Stimulated activated memory B cell treated with anti-CD40 and anti-IgM and Interleukin-4, amounts not matched to agents 10 μg/mL and 1 μg/mL and 100 μg/mL, for 72 hours (primary cell): ENCODE measurements around the gene FBXO7.

Experiments
- ATAC-seq: fragments of 150-1000 bp; cut with Tn5 transposase; 2 replicates; pipeline ENCODE4 v1.10.0; 2021
- H3K27ac Mint-ChIP-seq: one replicate; pipeline ENCODE4 v1.8.0; 2022; ENCODE audit warnings: mild to moderate bottlenecking, mixed read lengths
- H3K27me3 Mint-ChIP-seq: one replicate; pipeline ENCODE4 v1.8.0; 2022; ENCODE audit warnings: mixed read lengths
- H3K36me3 Mint-ChIP-seq: one replicate; pipeline ENCODE4 v1.8.0; 2022; ENCODE audit warnings: mixed read lengths
- H3K4me1 Mint-ChIP-seq: one replicate; pipeline ENCODE4 v1.8.0; 2022; ENCODE audit warnings: mixed read lengths
- H3K4me3 Mint-ChIP-seq: one replicate; pipeline ENCODE4 v1.8.0; 2022; ENCODE audit warnings: mild to moderate bottlenecking, moderate library complexity, mixed read lengths
- H3K9me3 Mint-ChIP-seq: one replicate; pipeline ENCODE4 v1.8.0; 2022; ENCODE audit warnings: mixed read lengths

The FBXO7 gene

DNA sequence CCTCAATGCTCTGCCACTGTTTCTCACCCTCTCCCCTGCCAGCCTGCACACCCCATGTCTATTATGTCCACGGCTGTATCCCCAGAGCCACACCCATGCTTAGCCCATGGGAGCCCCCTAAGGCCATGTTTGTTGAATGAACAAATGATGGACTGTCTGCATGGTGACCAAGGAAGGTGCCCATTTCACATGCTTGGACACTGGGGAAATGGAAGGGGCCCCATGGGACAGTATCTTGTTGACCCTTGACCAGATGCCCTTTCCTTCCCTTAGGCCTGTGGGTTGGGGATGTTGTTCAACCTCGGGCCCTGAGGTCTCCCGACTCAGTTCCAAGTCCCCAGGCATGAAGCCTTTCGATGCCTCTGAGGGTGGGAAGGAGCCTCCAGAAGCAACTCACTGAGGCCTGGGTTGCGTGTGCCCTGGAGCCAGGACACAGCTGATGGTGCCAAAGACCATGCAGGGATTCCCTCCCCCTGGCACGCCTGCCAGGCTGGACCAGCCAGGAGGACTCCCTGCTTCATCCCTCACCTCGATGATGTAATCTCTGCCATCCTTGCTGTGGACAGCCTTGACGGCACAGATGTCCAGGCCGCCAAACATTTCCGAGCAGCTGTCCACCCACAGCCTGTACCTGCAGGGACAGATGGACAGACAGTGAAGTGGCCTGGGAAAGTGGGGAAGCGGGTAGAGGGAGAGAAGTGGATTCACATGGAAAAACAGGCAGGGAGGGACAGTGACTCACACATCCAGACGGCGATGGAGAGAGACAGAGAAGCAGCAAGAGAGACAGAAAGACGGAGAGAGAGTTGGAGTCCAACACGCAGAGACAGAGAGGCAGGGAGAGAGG, 58.9 kb downstream of the FBXO7 start:
- H3K9me3 Mint-ChIP-seq, result peaks cover under 1% of the 10 kb centered on the region
- no peak overlapping the region for H3K4me3 Mint-ChIP-seq
- no peak overlapping the region for H3K27ac Mint-ChIP-seq
- peaks cover 5% of the 10 kb centered on the region for H3K4me1 Mint-ChIP-seq
- H3K27me3 Mint-ChIP-seq, result peaks cover 44% of the 10 kb centered on the region
- H3K36me3 Mint-ChIP-seq, result no peaks in the 10 kb centered on the region
- no peak for ATAC-seq

DNA sequence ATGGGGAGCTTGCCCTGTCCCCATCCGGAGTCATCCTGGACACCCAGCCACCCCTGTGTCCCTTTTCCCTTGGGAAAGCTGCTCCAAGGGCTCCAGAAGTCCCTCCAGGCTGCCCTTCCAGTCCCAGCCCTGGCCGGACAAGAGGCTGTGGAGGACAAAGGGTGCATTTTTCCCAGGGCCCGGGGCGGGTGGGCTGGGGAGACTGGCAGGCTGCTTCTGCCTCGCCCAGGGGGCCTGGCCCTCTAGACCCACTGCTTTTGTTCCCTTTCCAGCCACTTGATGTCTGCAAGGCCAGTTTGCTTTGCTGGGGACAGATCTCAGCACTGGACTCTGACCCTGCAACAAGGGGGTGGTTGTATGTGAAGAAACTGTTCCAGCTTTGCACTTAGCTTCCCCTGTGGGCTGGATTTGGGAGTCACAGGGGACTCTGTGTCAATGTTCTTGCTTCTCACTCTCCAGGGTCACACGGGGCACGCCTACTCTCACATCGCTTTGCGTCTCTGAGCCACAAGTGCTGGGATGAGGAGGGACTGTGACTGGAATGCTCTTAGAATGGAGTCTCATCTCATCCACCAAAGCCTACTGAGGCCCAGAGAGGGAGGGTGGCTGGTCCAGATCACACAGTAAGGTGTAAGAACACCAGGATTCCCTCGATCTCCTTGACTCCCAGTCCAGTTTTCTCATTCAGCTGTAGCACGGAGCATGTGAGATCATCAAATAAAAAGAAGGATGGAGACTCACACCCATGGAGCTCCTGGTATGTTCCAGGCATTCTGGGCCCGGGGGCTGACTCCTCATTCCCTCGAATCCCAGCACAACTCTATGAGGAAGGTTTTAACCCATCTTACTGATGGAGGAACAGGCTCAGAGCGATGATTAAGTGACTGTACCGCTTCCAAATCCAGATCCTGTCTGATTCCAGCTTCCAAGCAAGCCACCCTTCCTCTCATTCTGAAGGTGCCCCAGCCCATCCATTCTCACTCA, 59.9 kb downstream of the FBXO7 start:
- Mint-ChIP-seq H3K4me1 (no peaks in the 10 kb centered on the region), H3K4me3 (no peak overlapping the region), H3K9me3 (peaks cover 3% of the 10 kb centered on the region), H3K36me3 (no peaks in the 10 kb centered on the region), H3K27ac (no peak overlapping the region), H3K27me3 (peaks cover 52% of the 10 kb centered on the region)
- ATAC-seq, result no peak

- no peaks in the 10 kb centered on the region for H3K36me3 Mint-ChIP-seq
- H3K9me3 Mint-ChIP-seq, result peaks cover 3% of the 10 kb centered on the region
- H3K27ac Mint-ChIP-seq, result no peak overlapping the region
- peaks cover 44% of the 10 kb centered on the region for H3K27me3 Mint-ChIP-seq
- no peaks in the 10 kb centered on the region for H3K4me1 Mint-ChIP-seq
- ATAC-seq, result no peak
- H3K4me3 Mint-ChIP-seq, result no peak overlapping the region
Observed at GRCh38 chr22:32535531-32536190, 61.0 kb downstream of the FBXO7 start.

DNA sequence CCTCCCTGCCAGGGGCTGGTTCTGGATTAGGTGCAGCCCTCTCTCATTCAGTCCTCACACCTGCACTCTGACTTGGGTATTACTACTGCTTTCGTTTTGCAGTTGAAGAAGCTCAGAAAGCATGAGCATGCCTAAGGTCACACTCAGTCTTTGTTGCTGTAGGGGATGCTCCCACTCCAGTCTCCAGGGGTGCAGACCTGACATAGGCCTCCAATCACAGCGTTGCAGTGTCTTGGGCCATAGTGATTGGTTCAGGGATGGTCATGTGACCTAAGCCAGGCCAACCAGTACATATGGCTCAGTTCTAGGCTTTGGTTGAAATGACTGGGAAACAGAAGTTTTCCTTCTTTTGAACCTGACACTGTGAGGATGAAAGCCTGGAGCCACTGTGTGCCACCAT, 61.7 kb downstream of the FBXO7 start:
- Mint-ChIP-seq H3K36me3 (no peaks in the 10 kb centered on the region), H3K27me3 (peaks cover 45% of the 10 kb centered on the region), H3K4me1 (no peaks in the 10 kb centered on the region), H3K4me3 (no peak overlapping the region), H3K9me3 (peaks cover 3% of the 10 kb centered on the region), H3K27ac (no peak overlapping the region)
- no peak for ATAC-seq

- no peaks in the 10 kb centered on the region for H3K36me3 Mint-ChIP-seq
- H3K27ac Mint-ChIP-seq, result no peak overlapping the region
- no peak overlapping the region for H3K4me3 Mint-ChIP-seq
- H3K27me3 Mint-ChIP-seq, result peaks cover 33% of the 10 kb centered on the region
- H3K4me1 Mint-ChIP-seq, result no peaks in the 10 kb centered on the region
- peaks cover 3% of the 10 kb centered on the region for H3K9me3 Mint-ChIP-seq
- no peak for ATAC-seq
Observed at GRCh38 chr22:32538521-32538920, 63.9 kb downstream of the FBXO7 start.

DNA sequence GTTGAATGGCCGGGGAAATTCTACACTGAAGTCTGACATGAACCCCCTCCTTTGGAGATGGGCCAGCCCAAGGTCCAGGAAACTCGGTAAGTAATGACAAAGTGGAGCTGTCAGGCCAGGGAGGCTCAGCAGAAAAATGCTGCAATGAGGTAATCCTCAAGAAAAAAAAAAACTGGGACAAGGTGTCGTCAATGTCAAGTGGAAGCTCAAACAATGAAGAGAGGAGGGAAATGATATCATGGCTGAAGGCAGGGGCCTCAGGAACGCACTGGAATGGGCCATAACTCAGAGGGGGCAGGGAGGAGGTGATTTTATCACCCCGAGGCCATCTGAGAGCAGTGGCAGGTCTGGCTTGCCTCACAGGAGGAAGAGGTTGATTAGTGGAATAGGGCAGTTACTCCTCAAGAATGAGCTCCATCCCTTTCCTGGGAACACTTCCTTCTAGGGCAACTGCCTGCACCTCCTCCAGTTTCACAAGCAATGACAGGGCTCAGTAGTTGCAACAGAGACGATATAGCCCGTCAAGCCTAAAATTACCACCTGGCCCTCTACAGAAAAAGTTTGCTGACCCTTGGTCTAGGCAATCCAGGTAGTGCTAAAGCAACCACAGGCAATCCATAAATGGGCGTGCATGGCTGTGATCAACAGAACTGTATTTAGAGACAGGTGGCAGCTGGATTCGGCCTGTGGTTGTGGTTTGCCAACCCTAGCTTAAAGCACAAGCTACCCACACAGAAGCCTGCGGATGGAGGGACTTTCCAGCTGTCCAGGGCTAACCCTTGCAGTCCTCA, 65.2 kb downstream of the FBXO7 start:
- Mint-ChIP-seq H3K27ac (no peak overlapping the region), H3K4me3 (no peak overlapping the region), H3K4me1 (no peaks in the 10 kb centered on the region), H3K36me3 (no peaks in the 10 kb centered on the region), H3K27me3 (peaks cover 26% of the 10 kb centered on the region), H3K9me3 (peaks cover 3% of the 10 kb centered on the region)
- ATAC-seq, result no peak

DNA sequence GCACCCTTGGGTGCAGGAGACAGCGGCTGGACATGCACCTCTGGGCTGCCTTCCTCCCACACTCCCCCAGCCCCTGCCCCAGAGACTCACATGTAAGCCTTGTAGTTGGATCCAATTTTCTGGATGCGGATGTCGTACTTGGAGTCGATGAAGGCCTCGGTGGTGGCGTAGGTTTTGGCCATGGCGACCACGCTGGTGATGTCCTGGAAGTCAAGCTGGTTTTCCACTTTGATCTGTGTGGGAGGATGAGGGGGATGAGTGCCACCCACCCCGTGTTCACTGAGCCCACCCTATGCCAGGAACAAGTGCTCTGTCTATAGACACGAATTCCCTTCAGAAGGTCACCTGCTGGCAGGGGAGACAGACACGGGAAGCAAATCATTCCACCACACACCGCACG, 66.9 kb downstream of the FBXO7 start:
- Mint-ChIP-seq H3K27ac (no peak overlapping the region), H3K9me3 (peaks cover 3% of the 10 kb centered on the region), H3K4me3 (no peak overlapping the region), H3K27me3 (peaks cover 28% of the 10 kb centered on the region), H3K4me1 (no peaks in the 10 kb centered on the region), H3K36me3 (no peaks in the 10 kb centered on the region)
- no peak for ATAC-seq

- H3K27me3 Mint-ChIP-seq, result peaks cover 35% of the 10 kb centered on the region
- H3K4me1 Mint-ChIP-seq, result no peaks in the 10 kb centered on the region
- H3K9me3 Mint-ChIP-seq, result peaks cover 3% of the 10 kb centered on the region
- no peak overlapping the region for H3K27ac Mint-ChIP-seq
- no peak for ATAC-seq
- H3K4me3 Mint-ChIP-seq, result no peak overlapping the region
- H3K36me3 Mint-ChIP-seq, result no peaks in the 10 kb centered on the region
Observed at GRCh38 chr22:32542066-32542676, 67.6 kb downstream of the FBXO7 start.

GRCh38 chr22:32542677-32543357, 68.2 kb downstream of the FBXO7 start:
- H3K27ac Mint-ChIP-seq, result no peak overlapping the region
- peaks cover 3% of the 10 kb centered on the region for H3K9me3 Mint-ChIP-seq
- peaks cover 42% of the 10 kb centered on the region for H3K27me3 Mint-ChIP-seq
- H3K36me3 Mint-ChIP-seq, result no peaks in the 10 kb centered on the region
- ATAC-seq, result no peak
- H3K4me3 Mint-ChIP-seq, result no peak overlapping the region
- H3K4me1 Mint-ChIP-seq, result no peaks in the 10 kb centered on the region

DNA sequence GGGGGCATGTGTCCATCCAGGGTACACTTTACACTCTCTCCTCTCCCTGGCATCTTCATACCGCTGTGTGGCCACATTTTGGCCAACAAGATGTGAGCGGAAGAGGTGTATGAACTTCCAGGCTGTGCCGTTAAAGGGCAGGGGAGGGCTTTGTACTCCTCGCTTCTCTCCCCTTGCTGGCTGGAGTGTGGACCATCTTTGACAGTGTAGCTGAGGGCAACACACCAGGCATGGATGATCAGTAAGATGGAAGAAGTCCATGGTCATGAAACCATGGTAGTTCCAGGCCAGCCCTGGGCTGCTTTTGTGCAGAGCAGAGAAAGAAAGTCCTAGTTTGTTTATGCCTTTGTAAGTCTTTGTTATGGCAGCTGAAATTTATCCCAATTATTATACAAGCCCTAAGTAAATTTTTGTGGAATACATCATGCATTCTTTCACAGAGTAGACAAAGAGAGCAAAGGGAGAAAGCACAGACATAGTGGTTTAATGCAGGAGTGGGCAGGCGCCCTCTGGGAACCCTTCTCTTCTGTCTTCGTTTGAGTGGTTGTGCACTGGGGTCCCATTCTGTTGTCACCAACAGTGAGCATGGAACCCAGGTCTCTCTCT, 70.4 kb downstream of the FBXO7 start:
- H3K4me3 Mint-ChIP-seq, result no peak overlapping the region
- H3K9me3 Mint-ChIP-seq, result no peaks in the 10 kb centered on the region
- no peaks in the 10 kb centered on the region for H3K36me3 Mint-ChIP-seq
- H3K27ac Mint-ChIP-seq, result no peak overlapping the region
- no peak for ATAC-seq
- H3K4me1 Mint-ChIP-seq, result no peaks in the 10 kb centered on the region
- H3K27me3 Mint-ChIP-seq, result peaks cover 30% of the 10 kb centered on the region

DNA sequence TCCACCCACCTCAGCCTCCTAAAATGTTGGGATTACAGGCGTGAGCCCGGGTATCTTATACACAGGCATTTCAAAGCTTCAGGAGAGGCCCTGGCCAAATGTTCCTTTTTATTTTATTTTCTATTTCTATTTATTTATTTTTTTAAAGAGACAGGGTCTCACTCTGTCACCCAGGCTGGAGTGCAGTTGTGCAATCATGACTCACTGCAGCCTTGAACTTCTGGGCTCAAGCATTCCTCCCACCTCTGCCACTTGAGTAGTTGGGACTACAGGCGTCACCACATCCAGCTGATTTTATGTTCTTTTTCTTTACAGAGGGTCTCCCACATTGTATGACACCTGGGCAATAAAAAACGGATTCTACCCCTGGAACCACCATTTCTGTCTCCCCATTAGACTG, 71.2 kb downstream of the FBXO7 start:
- Mint-ChIP-seq H3K27me3 (peaks cover 30% of the 10 kb centered on the region), H3K4me1 (no peaks in the 10 kb centered on the region), H3K36me3 (no peaks in the 10 kb centered on the region), H3K9me3 (no peaks in the 10 kb centered on the region), H3K4me3 (no peak overlapping the region), H3K27ac (no peak overlapping the region)
- no peak for ATAC-seq

- Mint-ChIP-seq H3K4me1 (no peaks in the 10 kb centered on the region), H3K9me3 (no peaks in the 10 kb centered on the region), H3K36me3 (no peaks in the 10 kb centered on the region), H3K27me3 (peaks cover 28% of the 10 kb centered on the region), H3K4me3 (no peak overlapping the region), H3K27ac (no peak overlapping the region)
- no peak for ATAC-seq
Observed at GRCh38 chr22:32546496-32546895, 71.9 kb downstream of the FBXO7 start.

- no peaks in the 10 kb centered on the region for H3K36me3 Mint-ChIP-seq
- no peaks in the 10 kb centered on the region for H3K9me3 Mint-ChIP-seq
- no peaks in the 10 kb centered on the region for H3K4me1 Mint-ChIP-seq
- peaks cover 24% of the 10 kb centered on the region for H3K27me3 Mint-ChIP-seq
- ATAC-seq, result no peak
- H3K27ac Mint-ChIP-seq, result no peak overlapping the region
- no peak overlapping the region for H3K4me3 Mint-ChIP-seq
Observed at GRCh38 chr22:32546935-32547334, 72.3 kb downstream of the FBXO7 start.
